ENCODE measurements around the gene A4GNT. TPM values are rescaled to one million over a fixed set of nuclear protein-coding genes. Genes with fewer than 3 reads are reported as not detected.
"Not testable (repeated sequence)": the region's sequence is repeated elsewhere in the genome, so short reads cannot be mapped to it uniquely, and the experiment has no call there.

Gene A4GNT
- total RNA-seq, 6 donors from 2014 or later: 0.40 to 0.44 TPM; not detected in 4

GRCh38 chr3:138114431-138114918 is 17.7 kb downstream of the A4GNT start:
- ATAC-seq (ENCODE audit: low FRiP score in 2 of 2) (peak; percentile 3 to 13), DNase-seq (peak in 1 of 2 donors; percentile 30)
- peaks cover 8 to 27% (median 11%) of the 10 kb centered on the region in 4 donors for H3K4me1 ChIP-seq
- H3K4me3 ChIP-seq: peak overlapping the region in 3 of 4 donors; percentile 75 to 86 (median 83)
- no peaks in the 10 kb centered on the region for H3K9me3 ChIP-seq
- WGBS, 2 donors: 18 to 21% methylated on average over 9 of the region's 9 CpGs
- H3K36me3 ChIP-seq: no peaks in the 10 kb centered on the region
- H3K27ac ChIP-seq: peak overlapping the region; percentile 79 to 91 (median 87)
- no peak for TF ChIP-seq POLR2A (IDR thresholded peaks at IDR 0.05)
- TF ChIP-seq, protein P1, sequence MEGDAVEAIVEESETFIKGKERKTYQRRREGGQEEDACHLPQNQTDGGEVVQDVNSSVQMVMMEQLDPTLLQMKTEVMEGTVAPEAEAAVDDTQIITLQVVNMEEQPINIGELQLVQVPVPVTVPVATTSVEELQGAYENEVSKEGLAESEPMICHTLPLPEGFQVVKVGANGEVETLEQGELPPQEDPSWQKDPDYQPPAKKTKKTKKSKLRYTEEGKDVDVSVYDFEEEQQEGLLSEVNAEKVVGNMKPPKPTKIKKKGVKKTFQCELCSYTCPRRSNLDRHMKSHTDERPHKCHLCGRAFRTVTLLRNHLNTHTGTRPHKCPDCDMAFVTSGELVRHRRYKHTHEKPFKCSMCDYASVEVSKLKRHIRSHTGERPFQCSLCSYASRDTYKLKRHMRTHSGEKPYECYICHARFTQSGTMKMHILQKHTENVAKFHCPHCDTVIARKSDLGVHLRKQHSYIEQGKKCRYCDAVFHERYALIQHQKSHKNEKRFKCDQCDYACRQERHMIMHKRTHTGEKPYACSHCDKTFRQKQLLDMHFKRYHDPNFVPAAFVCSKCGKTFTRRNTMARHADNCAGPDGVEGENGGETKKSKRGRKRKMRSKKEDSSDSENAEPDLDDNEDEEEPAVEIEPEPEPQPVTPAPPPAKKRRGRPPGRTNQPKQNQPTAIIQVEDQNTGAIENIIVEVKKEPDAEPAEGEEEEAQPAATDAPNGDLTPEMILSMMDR (IDR thresholded peaks at IDR 0.05): no peak
- no peak for TF ChIP-seq EP300 (IDR thresholded peaks at IDR 0.05)
- no peak for TF ChIP-seq POLR2AphosphoS5 (IDR thresholded peaks at IDR 0.05)
- H3K27me3 ChIP-seq: no peaks in the 10 kb centered on the region

GRCh38 chr3:138113326-138113725 is 18.9 kb downstream of the A4GNT start:
- no peak for TF ChIP-seq POLR2AphosphoS5 (IDR thresholded peaks at IDR 0.05)
- TF ChIP-seq, protein P1 (IDR thresholded peaks at IDR 0.05): no peak
- no peak for ATAC-seq (ENCODE audit: low FRiP score in 2 of 2)
- DNase-seq: no peak
- H3K36me3 ChIP-seq: no peaks in the 10 kb centered on the region
- H3K27me3 ChIP-seq: no peaks in the 10 kb centered on the region
- no peaks in the 10 kb centered on the region for H3K9me3 ChIP-seq
- H3K4me1 ChIP-seq: peaks cover 8 to 22% (median 10%) of the 10 kb centered on the region in 4 donors
- H3K27ac ChIP-seq: no peak overlapping the region
- no peak overlapping the region for H3K4me3 ChIP-seq
- 50 to 91% methylated on average over 1 of the region's 1 CpG for WGBS, 2 donors

- Histone ChIP-seq H3K27ac (no peak overlapping the region), H3K27me3 (no peaks in the 10 kb centered on the region), H3K9me3 (no peaks in the 10 kb centered on the region), H3K4me3 (no peak overlapping the region), H3K4me1 (peaks cover 8 to 22% (median 10%) of the 10 kb centered on the region in 4 donors), H3K36me3 (no peaks in the 10 kb centered on the region)
- WGBS, 2 donors: 91% methylated on average over 8 of the region's 8 CpGs
- ATAC-seq (ENCODE audit: low FRiP score in 2 of 2) (no peak), DNase-seq (no peak)
- TF ChIP-seq POLR2A (IDR thresholded peaks at IDR 0.05): no peak
- no peak for TF ChIP-seq POLR2AphosphoS5 (IDR thresholded peaks at IDR 0.05)
- no peak for TF ChIP-seq EP300 (IDR thresholded peaks at IDR 0.05)
- TF ChIP-seq, protein P1 (IDR thresholded peaks at IDR 0.05): no peak
Observed at GRCh38 chr3:138112362-138112761, 19.8 kb downstream of the A4GNT start.

- TF ChIP-seq, protein P1 (IDR thresholded peaks at IDR 0.05): no peak
- ATAC-seq (ENCODE audit: low FRiP score in 2 of 2) (no peak), DNase-seq (no peak)
- H3K27me3 ChIP-seq: no peaks in the 10 kb centered on the region
- H3K36me3 ChIP-seq: peaks cover 0 to 22% (median 7%) of the 10 kb centered on the region in 4 donors
- H3K9me3 ChIP-seq: no peaks in the 10 kb centered on the region
- 95 to 100% methylated on average over 1 of the region's 1 CpG for WGBS, 2 donors
- no peak overlapping the region for H3K4me3 ChIP-seq
- H3K4me1 ChIP-seq: no peaks in the 10 kb centered on the region
- H3K27ac ChIP-seq: no peak overlapping the region
Observed at GRCh38 chr3:138105598-138105997, 26.6 kb downstream of the A4GNT start.

- Histone ChIP-seq H3K9me3 (no peaks in the 10 kb centered on the region), H3K4me3 (no peak overlapping the region), H3K4me1 (no peaks in the 10 kb centered on the region), H3K36me3 (peaks cover 0 to 23% (median 7%) of the 10 kb centered on the region in 4 donors), H3K27me3 (no peaks in the 10 kb centered on the region), H3K27ac (no peak overlapping the region)
- 94 to 99% methylated on average over 11 to 12 of the region's 19 CpGs for WGBS, 2 donors
- TF ChIP-seq, protein P1 (IDR thresholded peaks at IDR 0.05): no peak
- TF ChIP-seq POLR2AphosphoS5 (IDR thresholded peaks at IDR 0.05) (no peak), EP300 (IDR thresholded peaks at IDR 0.05) (no peak), POLR2A (IDR thresholded peaks at IDR 0.05) (no peak)
- ATAC-seq (ENCODE audit: low FRiP score in 2 of 2) (no peak), DNase-seq (peak in 1 of 2 donors; percentile 76)
Observed at GRCh38 chr3:138103466-138103865, 28.7 kb downstream of the A4GNT start.

GRCh38 chr3:138101351-138101940 is 30.7 kb downstream of the A4GNT start:
- not testable (repeated sequence) for H3K27ac ChIP-seq; H3K4me3 ChIP-seq; H3K4me1 ChIP-seq; H3K9me3 ChIP-seq; ATAC-seq (ENCODE audit: low FRiP score in 2 of 2); H3K27me3 ChIP-seq
- peak in 1 of 2 donors; percentile 51 for DNase-seq
- 86 to 94% methylated on average over 14 to 21 of the region's 22 CpGs for WGBS, 2 donors
- peaks cover 0 to 23% (median 7%) of the 10 kb centered on the region in 4 donors for H3K36me3 ChIP-seq
